GM21576 (cell line): ENCODE data around the gene SDCBP2.

Experiments
- ATAC-seq: cut with Tn5 transposase; IDR thresholded peaks from one replicate; pipeline ENCODE4 v1.9.1; 2021; ENCODE audit warnings: mild to moderate bottlenecking, moderate library complexity; ENCODE audit not compliant: unreplicated experiment

Gene SDCBP2

GRCh38 chr20:1298888-1299511, 29.9 kb downstream of the SDCBP2 start:
- no peak for ATAC-seq

GRCh38 chr20:1298166-1298565, 30.8 kb downstream of the SDCBP2 start:
- no peak for ATAC-seq

GRCh38 chr20:1297486-1297885, 31.5 kb downstream of the SDCBP2 start:
- ATAC-seq, result no peak

GRCh38 chr20:1296922-1297321, 32.0 kb downstream of the SDCBP2 start:
- ATAC-seq, result no peak

- ATAC-seq, result no peak
Observed at GRCh38 chr20:1296117-1296610, 32.8 kb downstream of the SDCBP2 start.

- no peak for ATAC-seq
Observed at GRCh38 chr20:1295276-1295930, 33.5 kb downstream of the SDCBP2 start.

GRCh38 chr20:1294497-1294896, 34.4 kb downstream of the SDCBP2 start:
- no peak for ATAC-seq

- no peak for ATAC-seq
Observed at GRCh38 chr20:1293641-1294379, 35.1 kb downstream of the SDCBP2 start.

- ATAC-seq, result no peak
Observed at GRCh38 chr20:1292620-1293019, 36.3 kb downstream of the SDCBP2 start.

- ATAC-seq, result no peak
Observed at GRCh38 chr20:1291191-1291741, 37.7 kb downstream of the SDCBP2 start.

- ATAC-seq, result no peak
Observed at GRCh38 chr20:1287787-1288569, 41.0 kb downstream of the SDCBP2 start.

- no peak for ATAC-seq
Observed at GRCh38 chr20:1287306-1287705, 41.6 kb downstream of the SDCBP2 start.

GRCh38 chr20:1286267-1287024, 42.5 kb downstream of the SDCBP2 start:
- no peak for ATAC-seq

GRCh38 chr20:1283522-1284510, 45.1 kb downstream of the SDCBP2 start:
- no peak for ATAC-seq

GRCh38 chr20:1282966-1283365, 46.0 kb downstream of the SDCBP2 start:
- no peak for ATAC-seq

GRCh38 chr20:1281279-1282057, 47.5 kb downstream of the SDCBP2 start:
- no peak for ATAC-seq

- ATAC-seq, result no peak
Observed at GRCh38 chr20:1280195-1281102, 48.5 kb downstream of the SDCBP2 start.
